WERI-Rb-1 (cell line): Measurements from ENCODE around the gene OR4D11.
A peak's percentile ranks its signal among the peaks of the same experiment; 100 is the strongest.

Experiments
- DNase-seq: peaks from one replicate; pipeline ENCODE4 v3.0.0-alpha.2; 2020
- H3K27ac ChIP-seq: fragments of 250-450 bp; sonication (Bioruptor Pico); 2 replicates; pipeline ENCODE4 v1.5.1; 2020; ENCODE audit warnings: mild to moderate bottlenecking, moderate library complexity
- H3K27me3 ChIP-seq: fragments of 250-450 bp; sonication (Bioruptor Pico); 2 replicates; pipeline ENCODE4 v1.5.1; 2021; ENCODE audit warnings: mild to moderate bottlenecking, low read depth, moderate library complexity; ENCODE audit not compliant: insufficient read depth, severe bottlenecking
- H3K36me3 ChIP-seq: fragments of 250-450 bp; sonication (Bioruptor Pico); 2 replicates; pipeline ENCODE4 v1.5.1; 2020; ENCODE audit warnings: mild to moderate bottlenecking, moderate library complexity
- H3K4me3 ChIP-seq: 2 replicates; pipeline ENCODE4 v1.5.1; 2011; ENCODE audit warnings: low read depth, mild to moderate bottlenecking, control low read depth, low read length
- H3K9me3 ChIP-seq: fragments of 250-450 bp; sonication (Bioruptor Pico); 2 replicates; pipeline ENCODE4 v1.5.1; 2021; ENCODE audit warnings: mild to moderate bottlenecking, moderate library complexity; ENCODE audit not compliant: severe bottlenecking
- CTCF ChIP-seq: IDR thresholded peaks from 2 replicates; pipeline ENCODE4 v1.5.1; 2011; ENCODE audit warnings: low read depth, mild to moderate bottlenecking, control low read depth, inconsistent platforms, low read length

The OR4D11 gene

GRCh38 chr11:59551659-59552521 lies 48.5 kb downstream of the OR4D11 start:
- TF ChIP-seq CTCF: no peak
- no peak for DNase-seq
- H3K36me3 ChIP-seq: no peaks in the 10 kb centered on the region
- H3K27me3 ChIP-seq: no peaks in the 10 kb centered on the region
- no peak overlapping the region for H3K27ac ChIP-seq
- H3K4me3 ChIP-seq: peak overlapping the region; percentile 53; the same call in 1 of the 2 replicates
- no peaks in the 10 kb centered on the region for H3K9me3 ChIP-seq

DNA sequence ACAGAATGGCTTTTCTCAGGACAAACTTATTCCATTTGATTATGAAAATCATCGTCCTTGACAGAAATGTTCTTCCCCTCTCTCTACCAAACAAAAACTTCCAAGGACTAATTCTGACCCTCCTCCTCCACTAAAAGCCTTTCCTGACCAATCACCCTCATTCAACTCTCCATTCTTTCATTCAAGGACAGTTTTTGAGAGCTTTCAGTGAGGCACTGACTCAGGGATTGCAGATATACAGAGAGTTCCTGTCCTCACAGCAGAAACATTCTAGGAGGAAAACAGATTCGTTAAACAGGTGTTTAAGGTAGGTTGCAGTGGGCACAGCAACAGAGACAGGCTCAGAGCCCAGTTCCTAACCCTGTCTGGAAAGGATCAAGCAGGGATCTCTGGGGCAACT lies 49.5 kb downstream of the OR4D11 start:
- no peak for TF ChIP-seq CTCF
- H3K27ac ChIP-seq: no peak overlapping the region
- DNase-seq: no peak
- H3K27me3 ChIP-seq: no peaks in the 10 kb centered on the region
- H3K4me3 ChIP-seq: no peak overlapping the region
- no peaks in the 10 kb centered on the region for H3K36me3 ChIP-seq
- no peaks in the 10 kb centered on the region for H3K9me3 ChIP-seq

GRCh38 chr11:59553323-59553722 lies 49.9 kb downstream of the OR4D11 start:
- Histone ChIP-seq H3K9me3 (no peaks in the 10 kb centered on the region), H3K4me3 (no peak overlapping the region), H3K27me3 (no peaks in the 10 kb centered on the region), H3K27ac (no peak overlapping the region), H3K36me3 (no peaks in the 10 kb centered on the region)
- TF ChIP-seq CTCF: no peak
- DNase-seq: no peak
